Subcutaneous adipose tissue (tissue), 4 donors: ENCODE data around the gene DCUN1D4. TPM values are rescaled to one million over a fixed set of nuclear protein-coding genes. Genes with fewer than 3 reads are reported as not detected.

Experiments
- CTCF ChIP-seq: fragments of 450-650 bp; IDR thresholded peaks from one replicate; pipeline ENCODE4 v1.5.1; 2016; ENCODE audit warnings: low read depth, mild to moderate bottlenecking, control low read depth, antibody characterized with exemption, moderate library complexity
- total RNA-seq, 4 donors: library from RNA; depleted of rRNA; stranded (reverse); fragments of >200 nt; gene quantifications; one replicate each; pipeline ENCODE4 v1.1.0, GENCODE V29; 2016

The DCUN1D4 gene
- total RNA-seq, 4 donors from 2014 or later: 38.8 to 61.7 (median 42.0) TPM

DNA sequence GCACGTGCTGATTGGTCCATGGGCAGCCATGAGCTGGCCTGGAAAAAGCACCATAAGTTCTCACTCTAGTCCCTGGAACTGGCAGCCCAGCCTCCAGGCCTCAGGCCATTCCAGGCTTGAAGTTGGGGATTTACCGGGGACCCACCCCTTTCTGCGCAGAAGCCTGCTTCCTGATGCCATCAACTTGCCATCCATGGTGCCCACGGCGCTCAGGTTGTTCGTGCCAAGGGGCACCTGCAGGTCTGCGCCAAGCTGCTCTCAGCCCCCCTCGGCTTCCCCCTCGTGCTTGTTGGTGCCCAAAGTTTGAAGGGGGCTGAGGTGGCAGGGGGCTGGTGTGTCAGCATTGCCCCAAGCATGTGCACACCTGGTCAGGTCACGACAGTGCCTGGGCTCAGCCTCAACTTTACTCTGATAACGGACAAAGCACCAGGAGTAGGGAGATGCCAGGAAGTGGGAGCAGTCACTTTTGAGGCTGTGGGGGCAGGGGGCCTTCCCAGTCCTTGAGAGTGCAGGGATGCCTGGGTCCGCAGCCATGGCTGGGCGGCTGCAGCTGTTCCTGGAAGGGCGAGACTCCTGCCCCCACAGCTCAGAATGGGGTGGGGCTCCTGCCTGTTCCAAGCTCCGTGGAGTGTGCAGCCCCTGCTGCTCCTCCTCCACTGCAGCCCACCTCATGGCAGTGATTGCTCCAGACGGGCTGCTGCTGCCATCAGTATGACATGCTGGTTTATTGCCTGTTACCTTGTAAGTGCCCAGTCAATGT is 24.9 kb downstream of the DCUN1D4 start:
- no peak for TF ChIP-seq CTCF

DNA sequence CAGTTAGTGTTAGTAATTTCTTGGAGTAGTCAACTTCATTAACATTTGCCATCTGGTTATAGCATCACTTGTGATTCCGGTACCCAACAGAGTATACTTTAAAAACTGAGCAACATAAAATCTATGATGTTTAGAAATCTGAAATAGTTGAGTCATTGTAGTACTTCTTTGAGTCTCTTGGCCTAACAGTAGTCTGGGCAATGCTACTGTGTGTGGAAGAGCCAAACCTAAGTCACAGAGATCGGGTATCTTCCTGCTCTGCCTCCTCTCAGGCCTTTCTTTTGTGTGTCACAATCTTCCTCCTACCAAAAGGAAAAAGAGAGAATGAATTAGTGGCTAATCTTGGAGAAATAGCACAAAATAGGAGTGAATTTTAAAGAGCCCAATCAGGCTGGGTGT is 25.5 kb downstream of the DCUN1D4 start:
- TF ChIP-seq CTCF: no peak

GRCh38 chr4:51870441-51871188 is 27.7 kb downstream of the DCUN1D4 start:
- no peak for TF ChIP-seq CTCF

DNA sequence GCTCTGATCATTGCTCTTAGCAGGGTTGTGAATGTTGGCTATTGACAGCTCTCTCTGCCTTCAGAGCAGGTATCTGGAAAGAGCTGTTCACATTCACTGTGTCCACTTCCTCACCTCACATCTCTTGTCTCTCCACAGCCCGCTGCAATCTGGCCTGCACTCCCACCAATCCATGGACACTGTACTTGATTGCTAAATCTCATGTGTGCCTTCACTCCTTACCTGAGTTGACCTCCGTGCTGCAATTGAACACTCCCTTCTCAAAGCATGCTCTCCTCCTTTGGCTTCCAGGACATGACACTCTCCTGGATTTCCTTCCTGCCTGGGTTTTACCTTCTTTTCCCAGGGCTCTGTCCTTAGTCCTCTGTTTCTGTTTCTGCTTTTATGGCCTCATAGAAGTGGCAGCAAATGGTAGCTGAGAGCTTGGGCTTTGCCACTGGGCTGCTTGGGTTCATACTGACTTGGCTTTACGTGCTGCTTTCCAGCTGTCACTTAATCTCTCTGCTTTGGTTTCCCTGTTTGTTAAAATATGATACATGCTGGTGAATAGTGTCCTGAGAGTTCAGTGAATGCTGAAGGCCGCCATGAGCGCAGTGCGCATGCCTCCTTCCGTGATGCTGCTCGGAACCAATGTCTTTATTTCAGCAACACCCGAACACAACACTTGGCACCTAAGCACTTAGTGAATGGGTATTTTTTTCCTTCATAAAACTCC is 29.5 kb downstream of the DCUN1D4 start:
- TF ChIP-seq CTCF: no peak

- no peak for TF ChIP-seq CTCF
Observed at GRCh38 chr4:51874551-51874950, 31.6 kb downstream of the DCUN1D4 start.

DNA sequence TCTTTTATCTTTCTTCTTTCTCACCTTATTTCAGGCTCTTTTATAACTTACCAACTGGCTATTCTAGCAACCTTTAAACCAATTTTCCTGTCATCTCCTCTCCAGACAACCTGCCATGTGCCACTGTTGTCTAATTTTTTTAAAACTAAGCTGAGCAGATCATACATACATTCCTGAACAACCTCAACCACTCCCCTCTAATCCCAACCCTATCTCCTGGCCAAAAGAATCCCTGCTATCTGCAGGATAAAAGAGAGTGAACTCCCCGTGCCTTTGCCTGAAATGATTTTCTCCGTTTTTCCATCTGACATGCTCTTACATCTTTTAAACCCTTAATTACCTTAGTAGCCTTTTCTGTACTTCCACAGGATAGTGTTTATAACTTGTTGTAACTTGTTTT is 35.5 kb downstream of the DCUN1D4 start:
- TF ChIP-seq CTCF: no peak
